Stimulated activated CD4-positive, alpha-beta T cell treated with anti-CD3 and anti-CD28 coated beads, Interleukin-12 subunit alpha, Interleukin-12 subunit beta, amount 100 ng/mL, for 4 hours (primary cell): ENCODE data around the gene RWDD1.
A peak's percentile ranks its signal among the peaks of the same experiment; 100 is the strongest.
"Not testable (repeated sequence)": the region's sequence is repeated elsewhere in the genome, so short reads cannot be mapped to it uniquely, and the experiment has no call there.

Experiments used
- DNase-seq: peaks from one replicate; pipeline ENCODE4 v3.0.0-alpha.2; 2020

RWDD1 gene

GRCh38 chr6:116561377-116562018 lies 9.8 kb upstream of the RWDD1 start:
- DNase-seq, result peak; percentile 56

GRCh38 chr6:116562019-116562403 lies 9.3 kb upstream of the RWDD1 start:
- no peak for DNase-seq

GRCh38 chr6:116562614-116563013 lies 8.7 kb upstream of the RWDD1 start:
- DNase-seq, result no peak

- no peak for DNase-seq
Observed at GRCh38 chr6:116563830-116564229, 7.5 kb upstream of the RWDD1 start.

GRCh38 chr6:116564311-116564710 lies 7.0 kb upstream of the RWDD1 start:
- no peak for DNase-seq

GRCh38 chr6:116564921-116565872 lies 6.1 kb upstream of the RWDD1 start:
- peak; percentile 5 for DNase-seq

GRCh38 chr6:116568111-116568510 lies 3.2 kb upstream of the RWDD1 start:
- no peak for DNase-seq

- DNase-seq, result no peak
Observed at GRCh38 chr6:116568821-116569755, 2.2 kb upstream of the RWDD1 start.

- no peak for DNase-seq
Observed at GRCh38 chr6:116571683-116572000, 338 bp downstream of the RWDD1 start.

- no peak for DNase-seq
Observed at GRCh38 chr6:116572162-116572561, 858 bp downstream of the RWDD1 start.

- DNase-seq, result no peak
Observed at GRCh38 chr6:116575227-116575626, 3.9 kb downstream of the RWDD1 start.

- DNase-seq, result no peak
Observed at GRCh38 chr6:116577486-116577885, 6.2 kb downstream of the RWDD1 start.

- DNase-seq, result no peak
Observed at GRCh38 chr6:116578335-116578734, 7.0 kb downstream of the RWDD1 start.

GRCh38 chr6:116579143-116579542 lies 7.8 kb downstream of the RWDD1 start:
- DNase-seq, result no peak

GRCh38 chr6:116580198-116580597 lies 8.9 kb downstream of the RWDD1 start:
- DNase-seq, result no peak

GRCh38 chr6:116586276-116586675 lies 15.0 kb downstream of the RWDD1 start:
- DNase-seq, result no peak

GRCh38 chr6:116586738-116587137 lies 15.4 kb downstream of the RWDD1 start:
- no peak for DNase-seq

- DNase-seq, result no peak
Observed at GRCh38 chr6:116595247-116595646, 23.9 kb downstream of the RWDD1 start.

GRCh38 chr6:116596815-116597214 lies 25.5 kb downstream of the RWDD1 start:
- no peak for DNase-seq

- not testable (repeated sequence) for DNase-seq
Observed at GRCh38 chr6:116603916-116604315, 32.6 kb downstream of the RWDD1 start.

GRCh38 chr6:116604868-116605267 lies 33.6 kb downstream of the RWDD1 start:
- not testable (repeated sequence) for DNase-seq

- no peak for DNase-seq
Observed at GRCh38 chr6:116605935-116606334, 34.6 kb downstream of the RWDD1 start.

- DNase-seq, result no peak
Observed at GRCh38 chr6:116611056-116611455, 39.8 kb downstream of the RWDD1 start.
